Measurements from ENCODE around the gene MRPL4. TPM values are rescaled to one million over a fixed set of nuclear protein-coding genes. Genes with fewer than 3 reads are reported as not detected.

Gene MRPL4
- polyA plus RNA-seq, 1 of the 3 experiments (the other 2 are of a cell fraction) = 110 TPM

DNA sequence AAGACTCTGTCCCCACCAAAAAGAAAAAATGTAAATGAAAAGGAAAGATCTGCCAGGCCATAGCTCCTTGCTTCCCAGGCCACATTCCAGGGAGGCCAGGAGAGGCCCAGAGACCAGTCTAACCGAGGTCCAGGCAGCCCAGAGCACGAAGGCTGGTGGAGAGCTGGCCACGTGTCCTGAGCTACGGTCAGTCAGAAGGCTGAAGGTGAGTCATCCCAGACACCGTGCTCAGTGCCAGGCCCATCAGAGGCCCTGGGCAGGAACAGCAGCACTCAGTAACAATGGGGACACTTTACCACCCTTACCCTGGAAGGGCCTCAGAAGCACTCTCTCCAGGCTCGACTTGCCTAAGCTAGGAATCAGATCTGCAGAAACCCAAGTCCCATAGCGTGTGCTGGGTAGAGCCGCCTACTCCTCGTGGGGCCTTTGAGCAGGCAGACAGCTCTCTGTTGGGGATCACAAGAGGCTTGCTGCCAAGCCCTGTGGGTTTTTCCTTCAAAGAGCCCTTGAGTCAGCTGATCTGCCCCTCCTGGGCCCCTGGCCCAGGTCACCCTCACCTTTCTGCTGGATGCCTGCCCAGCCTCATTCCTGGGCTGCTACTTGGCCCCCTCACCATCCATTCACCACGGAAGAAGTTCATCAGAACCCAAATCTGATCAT is 45.7 kb upstream of the MRPL4 start (continued):
- TF ChIP-seq, protein P1, sequence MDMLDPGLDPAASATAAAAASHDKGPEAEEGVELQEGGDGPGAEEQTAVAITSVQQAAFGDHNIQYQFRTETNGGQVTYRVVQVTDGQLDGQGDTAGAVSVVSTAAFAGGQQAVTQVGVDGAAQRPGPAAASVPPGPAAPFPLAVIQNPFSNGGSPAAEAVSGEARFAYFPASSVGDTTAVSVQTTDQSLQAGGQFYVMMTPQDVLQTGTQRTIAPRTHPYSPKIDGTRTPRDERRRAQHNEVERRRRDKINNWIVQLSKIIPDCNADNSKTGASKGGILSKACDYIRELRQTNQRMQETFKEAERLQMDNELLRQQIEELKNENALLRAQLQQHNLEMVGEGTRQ (IDR thresholded peaks at IDR 0.05; ENCODE audit: borderline replicate concordance, low read depth, low read length) = no peak

DNA sequence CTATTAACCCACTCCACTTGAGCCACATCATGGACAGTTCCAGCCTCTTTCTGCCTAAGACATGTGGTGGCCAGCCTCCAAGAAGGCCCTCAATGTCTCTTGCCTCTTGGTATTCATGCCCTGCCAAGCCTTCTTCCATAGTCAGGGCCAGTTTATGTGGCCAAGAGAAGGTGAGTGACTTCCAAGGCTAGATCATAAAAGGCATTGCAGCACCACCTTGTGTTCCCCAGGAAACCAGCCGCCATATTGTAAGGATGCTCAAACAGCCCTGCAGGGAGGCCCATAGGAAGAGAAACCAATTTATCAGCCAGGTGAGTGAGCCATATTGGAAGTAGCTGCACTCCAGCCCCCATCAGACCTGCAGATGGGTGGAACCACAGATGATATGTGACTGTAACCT is 45.0 kb upstream of the MRPL4 start:
- H3K4me1 ChIP-seq (ENCODE audit: control insufficient read depth in 1 of 2, insufficient read depth in 2 of 2, low read depth in 1 of 2, low read length in 1 of 2) = no peaks in the 10 kb centered on the region
- 100% methylated on average over 1 of the region's 1 CpG for WGBS (ENCODE audit: low lambda C conversion rate)
- H3K79me2 ChIP-seq (ENCODE audit: insufficient read depth) = no peaks in the 10 kb centered on the region
- ChIA-PET POLR2A (interaction anchor here (1.2 kb wide), 1 partner anchor 12 kb away, joined by 4 read pairs; no protein-coding TSS in a partner anchor), CTCF (no interaction called here)
- no peaks in the 10 kb centered on the region for H4K20me1 ChIP-seq (ENCODE audit: insufficient read depth)
- H2AFZ ChIP-seq (ENCODE audit: low read depth) = no peak overlapping the region
- H3K27ac ChIP-seq (ENCODE audit: low read depth in 2 of 2, low read length in 1 of 2) = no peak overlapping the region
- H3K9me2 ChIP-seq = no peaks in the 10 kb centered on the region
- no peak for TF ChIP-seq CHD2 (IDR thresholded peaks at IDR 0.05; ENCODE audit: low read length, partially characterized antibody)
- TF ChIP-seq YY1 (IDR thresholded peaks at IDR 0.05; ENCODE audit: low read depth) = no peak
- TF ChIP-seq, protein P2, sequence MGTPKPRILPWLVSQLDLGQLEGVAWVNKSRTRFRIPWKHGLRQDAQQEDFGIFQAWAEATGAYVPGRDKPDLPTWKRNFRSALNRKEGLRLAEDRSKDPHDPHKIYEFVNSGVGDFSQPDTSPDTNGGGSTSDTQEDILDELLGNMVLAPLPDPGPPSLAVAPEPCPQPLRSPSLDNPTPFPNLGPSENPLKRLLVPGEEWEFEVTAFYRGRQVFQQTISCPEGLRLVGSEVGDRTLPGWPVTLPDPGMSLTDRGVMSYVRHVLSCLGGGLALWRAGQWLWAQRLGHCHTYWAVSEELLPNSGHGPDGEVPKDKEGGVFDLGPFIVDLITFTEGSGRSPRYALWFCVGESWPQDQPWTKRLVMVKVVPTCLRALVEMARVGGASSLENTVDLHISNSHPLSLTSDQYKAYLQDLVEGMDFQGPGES (IDR thresholded peaks at IDR 0.05; ENCODE audit: low read depth, low read length) = no peak
- H3F3A ChIP-seq (replicated peaks; ENCODE audit: insufficient read depth) = no peaks in the 10 kb centered on the region
- H3K4me3 ChIP-seq (ENCODE audit: low read depth in 2 of 2, low read length in 1 of 2) = no peak overlapping the region
- no peaks in the 10 kb centered on the region for H3K36me3 ChIP-seq (replicated peaks in 1 of 2; ENCODE audit: control insufficient read depth in 1 of 2, insufficient read depth in 2 of 2, low read length in 1 of 2)
- DNase-seq = no peak
- H3K9me3 ChIP-seq = no peaks in the 10 kb centered on the region
- no peak overlapping the region for H3K4me2 ChIP-seq
- H3K27me3 ChIP-seq (ENCODE audit: insufficient read depth) = no peaks in the 10 kb centered on the region
- no peak overlapping the region for H3K9ac ChIP-seq

DNA sequence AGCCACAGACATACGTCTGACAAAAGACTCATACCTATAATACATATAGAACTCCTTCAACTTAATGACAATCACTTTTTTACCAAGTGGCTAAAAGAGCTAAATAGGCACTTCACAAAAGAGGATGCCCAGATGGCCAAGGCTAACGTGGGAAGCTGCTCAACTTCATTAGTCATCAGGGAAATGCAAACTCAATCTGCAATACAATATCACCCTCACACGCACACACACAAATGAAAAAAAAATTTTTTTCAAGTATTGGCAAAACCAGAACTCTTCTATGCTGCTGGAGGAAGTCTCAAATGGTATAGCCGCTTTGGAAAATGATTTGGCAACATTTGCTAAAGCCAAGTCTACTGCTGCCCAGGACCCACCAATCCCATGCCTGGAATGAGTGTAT is 42.7 kb upstream of the MRPL4 start:
- ChIA-PET POLR2A (no interaction called here), CTCF (interaction anchor here (0.7 to 1.6 kb wide), 2 partner anchors 11 to 18 kb away, joined by 3 to 4 read pairs; no protein-coding TSS in a partner anchor)
- Histone ChIP-seq H3K36me3 (replicated peaks in 1 of 2; ENCODE audit: control insufficient read depth in 1 of 2, insufficient read depth in 2 of 2, low read length in 1 of 2) (no peaks in the 10 kb centered on the region), H3K27ac (ENCODE audit: low read depth in 2 of 2, low read length in 1 of 2) (no peak overlapping the region), H3K27me3 (ENCODE audit: insufficient read depth) (no peaks in the 10 kb centered on the region), H3K9me3 (no peaks in the 10 kb centered on the region), H2AFZ (ENCODE audit: low read depth) (no peak overlapping the region), H3K4me3 (ENCODE audit: low read depth in 2 of 2, low read length in 1 of 2) (no peak overlapping the region), H3F3A (replicated peaks; ENCODE audit: insufficient read depth) (no peaks in the 10 kb centered on the region), H3K9ac (no peak overlapping the region), H3K79me2 (ENCODE audit: insufficient read depth) (no peaks in the 10 kb centered on the region), H3K4me1 (ENCODE audit: control insufficient read depth in 1 of 2, insufficient read depth in 2 of 2, low read depth in 1 of 2, low read length in 1 of 2) (no peaks in the 10 kb centered on the region), H3K4me2 (no peak overlapping the region), H3K9me2 (no peaks in the 10 kb centered on the region), H4K20me1 (ENCODE audit: insufficient read depth) (no peaks in the 10 kb centered on the region)
- 59% methylated on average over 4 of the region's 4 CpGs for whole genome bisulfite sequencing (ENCODE audit: low lambda C conversion rate)
- no peak for DNase-seq
- no peak for TF ChIP-seq RAD21 (IDR thresholded peaks at IDR 0.05; ENCODE audit: low read length)
- TF ChIP-seq RCOR1 (IDR thresholded peaks at IDR 0.05; ENCODE audit: low read length) = no peak
- TF ChIP-seq, protein P3, sequence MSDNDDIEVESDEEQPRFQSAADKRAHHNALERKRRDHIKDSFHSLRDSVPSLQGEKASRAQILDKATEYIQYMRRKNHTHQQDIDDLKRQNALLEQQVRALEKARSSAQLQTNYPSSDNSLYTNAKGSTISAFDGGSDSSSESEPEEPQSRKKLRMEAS (IDR thresholded peaks at IDR 0.05; ENCODE audit: low read depth) = no peak
- TF ChIP-seq YY1 (IDR thresholded peaks at IDR 0.05; ENCODE audit: low read depth) = no peak
- no peak for TF ChIP-seq FOXJ3 (CRISPR knock-in tag; IDR thresholded peaks at IDR 0.05)
- TF ChIP-seq, protein P4, sequence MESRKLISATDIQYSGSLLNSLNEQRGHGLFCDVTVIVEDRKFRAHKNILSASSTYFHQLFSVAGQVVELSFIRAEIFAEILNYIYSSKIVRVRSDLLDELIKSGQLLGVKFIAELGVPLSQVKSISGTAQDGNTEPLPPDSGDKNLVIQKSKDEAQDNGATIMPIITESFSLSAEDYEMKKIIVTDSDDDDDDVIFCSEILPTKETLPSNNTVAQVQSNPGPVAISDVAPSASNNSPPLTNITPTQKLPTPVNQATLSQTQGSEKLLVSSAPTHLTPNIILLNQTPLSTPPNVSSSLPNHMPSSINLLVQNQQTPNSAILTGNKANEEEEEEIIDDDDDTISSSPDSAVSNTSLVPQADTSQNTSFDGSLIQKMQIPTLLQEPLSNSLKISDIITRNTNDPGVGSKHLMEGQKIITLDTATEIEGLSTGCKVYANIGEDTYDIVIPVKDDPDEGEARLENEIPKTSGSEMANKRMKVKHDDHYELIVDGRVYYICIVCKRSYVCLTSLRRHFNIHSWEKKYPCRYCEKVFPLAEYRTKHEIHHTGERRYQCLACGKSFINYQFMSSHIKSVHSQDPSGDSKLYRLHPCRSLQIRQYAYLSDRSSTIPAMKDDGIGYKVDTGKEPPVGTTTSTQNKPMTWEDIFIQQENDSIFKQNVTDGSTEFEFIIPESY (IDR thresholded peaks at IDR 0.05; ENCODE audit: borderline replicate concordance, low read depth) = no peak
- TF ChIP-seq, protein P5, sequence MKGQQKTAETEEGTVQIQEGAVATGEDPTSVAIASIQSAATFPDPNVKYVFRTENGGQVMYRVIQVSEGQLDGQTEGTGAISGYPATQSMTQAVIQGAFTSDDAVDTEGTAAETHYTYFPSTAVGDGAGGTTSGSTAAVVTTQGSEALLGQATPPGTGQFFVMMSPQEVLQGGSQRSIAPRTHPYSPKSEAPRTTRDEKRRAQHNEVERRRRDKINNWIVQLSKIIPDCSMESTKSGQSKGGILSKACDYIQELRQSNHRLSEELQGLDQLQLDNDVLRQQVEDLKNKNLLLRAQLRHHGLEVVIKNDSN (IDR thresholded peaks at IDR 0.05; ENCODE audit: borderline replicate concordance, low read depth) = no peak
- TF ChIP-seq NFIC (IDR thresholded peaks at IDR 0.05; ENCODE audit: borderline replicate concordance) = no peak
- TF ChIP-seq, protein P6, sequence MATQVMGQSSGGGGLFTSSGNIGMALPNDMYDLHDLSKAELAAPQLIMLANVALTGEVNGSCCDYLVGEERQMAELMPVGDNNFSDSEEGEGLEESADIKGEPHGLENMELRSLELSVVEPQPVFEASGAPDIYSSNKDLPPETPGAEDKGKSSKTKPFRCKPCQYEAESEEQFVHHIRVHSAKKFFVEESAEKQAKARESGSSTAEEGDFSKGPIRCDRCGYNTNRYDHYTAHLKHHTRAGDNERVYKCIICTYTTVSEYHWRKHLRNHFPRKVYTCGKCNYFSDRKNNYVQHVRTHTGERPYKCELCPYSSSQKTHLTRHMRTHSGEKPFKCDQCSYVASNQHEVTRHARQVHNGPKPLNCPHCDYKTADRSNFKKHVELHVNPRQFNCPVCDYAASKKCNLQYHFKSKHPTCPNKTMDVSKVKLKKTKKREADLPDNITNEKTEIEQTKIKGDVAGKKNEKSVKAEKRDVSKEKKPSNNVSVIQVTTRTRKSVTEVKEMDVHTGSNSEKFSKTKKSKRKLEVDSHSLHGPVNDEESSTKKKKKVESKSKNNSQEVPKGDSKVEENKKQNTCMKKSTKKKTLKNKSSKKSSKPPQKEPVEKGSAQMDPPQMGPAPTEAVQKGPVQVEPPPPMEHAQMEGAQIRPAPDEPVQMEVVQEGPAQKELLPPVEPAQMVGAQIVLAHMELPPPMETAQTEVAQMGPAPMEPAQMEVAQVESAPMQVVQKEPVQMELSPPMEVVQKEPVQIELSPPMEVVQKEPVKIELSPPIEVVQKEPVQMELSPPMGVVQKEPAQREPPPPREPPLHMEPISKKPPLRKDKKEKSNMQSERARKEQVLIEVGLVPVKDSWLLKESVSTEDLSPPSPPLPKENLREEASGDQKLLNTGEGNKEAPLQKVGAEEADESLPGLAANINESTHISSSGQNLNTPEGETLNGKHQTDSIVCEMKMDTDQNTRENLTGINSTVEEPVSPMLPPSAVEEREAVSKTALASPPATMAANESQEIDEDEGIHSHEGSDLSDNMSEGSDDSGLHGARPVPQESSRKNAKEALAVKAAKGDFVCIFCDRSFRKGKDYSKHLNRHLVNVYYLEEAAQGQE (IDR thresholded peaks at IDR 0.05; ENCODE audit: low read depth, low read length) = no peak
- no peak for TF ChIP-seq NRF1 (IDR thresholded peaks at IDR 0.05; ENCODE audit: low read depth, low read length)
- TF ChIP-seq ELF1 (IDR thresholded peaks at IDR 0.05) = no peak
- no peak for TF ChIP-seq TCF12 (IDR thresholded peaks at IDR 0.05)
- TF ChIP-seq FOXM1 (IDR thresholded peaks at IDR 0.05; ENCODE audit: low read depth) = no peak
- TF ChIP-seq CHD2 (IDR thresholded peaks at IDR 0.05; ENCODE audit: low read length, partially characterized antibody) = no peak
- no peak for TF ChIP-seq GABPA (IDR thresholded peaks at IDR 0.05; ENCODE audit: low read depth)
